NCI-H524 treated with DMSO at 0.1 percent for 48 hours (cell line): ENCODE data around the gene EEFSEC.

Experiments
- DNase-seq: peaks from one replicate; lab custom pipeline; 2025; lab: John Stamatoyannopoulos, UW

Gene EEFSEC

GRCh38 chr3:128273109-128273840, 120.0 kb downstream of the EEFSEC start:
- DNase-seq = no peak

GRCh38 chr3:128273841-128274573, 120.7 kb downstream of the EEFSEC start:
- no peak for DNase-seq

DNA sequence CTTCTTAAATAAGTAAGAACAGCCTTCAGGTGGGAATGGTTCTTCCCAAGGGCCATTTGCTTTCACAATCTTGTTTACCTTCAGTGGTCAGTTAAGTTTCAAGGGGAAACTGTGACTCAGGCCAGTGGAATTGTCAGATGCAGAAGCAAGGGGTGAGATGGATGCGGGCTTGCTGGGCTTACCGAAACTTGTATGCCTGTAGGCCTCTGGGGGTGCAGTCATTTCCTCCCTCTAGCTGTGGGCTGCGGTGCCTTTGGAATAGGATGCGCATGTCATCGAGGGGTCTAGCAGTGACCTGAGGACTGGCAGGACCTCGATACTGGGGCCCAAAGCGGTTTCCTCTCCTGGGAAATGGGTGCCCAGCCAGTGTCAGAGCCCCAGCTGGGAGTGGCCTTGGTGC, 121.6 kb downstream of the EEFSEC start:
- DNase-seq = no peak

DNA sequence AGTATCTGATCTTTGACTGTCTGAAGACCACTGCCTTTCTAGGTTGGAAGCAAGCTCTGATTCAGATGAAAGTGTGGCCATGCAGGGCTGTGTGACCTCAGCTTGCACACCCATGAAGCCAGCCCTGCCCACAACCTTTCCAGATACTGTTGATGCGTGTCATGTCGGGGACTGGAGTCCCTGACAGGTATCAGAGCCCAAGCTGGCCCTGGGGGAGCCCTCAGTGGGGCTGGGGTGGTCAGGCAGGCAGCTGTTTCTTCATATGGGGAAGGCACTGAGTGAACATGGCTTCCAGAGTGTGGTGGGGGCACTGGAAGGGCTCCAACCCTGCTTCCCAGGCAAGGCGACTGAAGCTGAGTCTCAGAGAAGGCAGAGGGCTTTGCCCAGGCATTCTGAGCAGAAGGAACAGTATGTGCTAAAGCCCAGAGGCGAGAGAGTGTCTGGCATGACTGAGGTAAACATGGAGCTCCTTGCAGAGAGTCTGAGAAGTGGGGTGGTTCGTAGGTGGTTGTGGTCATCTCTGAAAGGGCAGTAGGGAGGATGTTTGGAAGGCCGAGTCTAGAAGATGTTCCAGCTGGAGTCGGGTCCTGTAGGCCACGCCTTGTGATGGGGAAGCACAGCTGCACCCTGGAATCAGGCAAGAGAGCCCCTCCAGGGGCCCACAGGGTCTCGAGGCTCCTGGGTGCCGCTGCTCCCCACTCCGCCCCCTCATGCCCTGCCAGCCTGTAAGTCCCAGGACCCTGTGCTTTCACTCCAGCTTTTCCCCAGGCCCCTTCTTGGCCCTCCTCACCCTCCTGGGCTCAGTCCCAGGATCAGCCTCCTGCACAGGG, 122.2 kb downstream of the EEFSEC start:
- DNase-seq = no peak

DNA sequence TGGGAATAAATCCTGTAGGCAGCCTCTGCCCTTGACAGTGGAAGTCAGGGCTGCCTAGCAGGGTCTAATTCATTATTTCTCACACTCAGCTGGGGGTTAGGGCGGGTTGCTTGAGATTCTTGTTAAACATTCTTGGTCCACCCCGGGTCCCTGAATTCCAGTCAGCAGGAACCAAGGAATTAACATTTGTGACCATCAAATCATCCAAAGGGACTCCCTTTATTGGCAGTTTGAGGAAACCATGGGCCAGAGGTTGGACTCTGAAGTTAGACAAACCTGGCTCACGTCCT, 122.8 kb downstream of the EEFSEC start:
- no peak for DNase-seq

DNA sequence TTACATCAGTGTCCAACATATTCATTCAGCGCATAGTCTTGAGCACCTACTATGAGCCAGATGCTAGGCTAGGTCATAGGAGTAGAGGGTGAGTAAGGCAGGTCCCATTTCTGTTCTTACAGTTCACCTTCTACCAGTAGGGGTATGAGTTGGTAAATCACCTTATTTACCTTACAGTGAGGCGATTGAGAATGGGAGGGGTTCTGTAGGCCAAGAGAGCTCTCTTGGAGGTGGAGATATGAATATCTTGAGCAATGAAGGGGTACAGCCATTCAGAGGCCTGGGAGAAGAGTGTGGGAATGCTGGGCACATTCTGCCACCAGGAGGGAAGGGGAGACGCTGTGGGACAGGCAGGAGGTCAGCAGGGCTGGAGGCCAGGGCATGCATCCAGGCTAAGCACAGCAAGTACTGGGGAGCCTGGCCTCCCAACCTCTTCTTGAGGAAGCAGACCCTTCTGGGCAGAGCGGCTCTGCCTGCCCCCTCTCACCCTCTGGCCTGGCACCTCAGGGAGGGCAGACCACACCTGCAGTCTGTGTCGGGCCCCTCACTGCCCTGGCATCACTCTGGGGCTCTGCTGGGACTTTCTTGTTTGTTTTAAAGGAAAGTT, 123.4 kb downstream of the EEFSEC start:
- DNase-seq = no peak

DNA sequence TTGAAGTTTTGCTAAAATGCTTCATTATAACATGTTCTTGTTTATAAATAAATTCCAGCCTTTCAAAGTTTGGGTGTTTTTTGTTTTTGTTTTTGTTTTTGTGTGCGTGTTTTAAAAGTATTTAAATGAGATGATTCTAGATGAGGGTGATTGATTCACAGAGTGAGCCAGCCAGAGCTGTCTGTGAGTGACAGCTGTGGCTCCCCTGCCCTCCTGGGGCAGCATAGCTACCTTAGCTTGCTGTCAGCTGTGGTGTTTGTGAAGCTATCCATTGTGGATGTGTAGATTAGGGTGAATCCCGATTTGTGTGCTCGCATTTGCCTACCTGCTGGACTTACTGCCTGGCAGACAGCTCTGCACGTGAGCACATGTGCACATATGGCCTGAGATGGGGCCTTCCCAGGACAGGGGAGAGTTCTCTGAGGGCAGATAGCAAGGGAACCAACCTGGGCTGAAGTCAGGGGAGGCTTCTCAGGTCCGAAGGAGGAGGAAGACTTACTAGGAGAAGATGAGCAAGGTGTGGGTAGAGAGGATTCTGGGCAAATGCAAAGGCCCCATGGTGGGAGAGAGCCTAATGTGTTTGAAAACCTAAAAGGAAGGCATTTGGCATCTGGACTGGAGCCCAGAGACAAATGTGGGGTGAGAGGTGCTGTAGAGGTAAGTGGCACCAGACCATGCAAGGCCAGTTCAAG, 124.2 kb downstream of the EEFSEC start:
- no peak for DNase-seq

GRCh38 chr3:128278130-128278529, 124.8 kb downstream of the EEFSEC start:
- no peak for DNase-seq

GRCh38 chr3:128278761-128279600, 125.7 kb downstream of the EEFSEC start:
- no peak for DNase-seq

DNA sequence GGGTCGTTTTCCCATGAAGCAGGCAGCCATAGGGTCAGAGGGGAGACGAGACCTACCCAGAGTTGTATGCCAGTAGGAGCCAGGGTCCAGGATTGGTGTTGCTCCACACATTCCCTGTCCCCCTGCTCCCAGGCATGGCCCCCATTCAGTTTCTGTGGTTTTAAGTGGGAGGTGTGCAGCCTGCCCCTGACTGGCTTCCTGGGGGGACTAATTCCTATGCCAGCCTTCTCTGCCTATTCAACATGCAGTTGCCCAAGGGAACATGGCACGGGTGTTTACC, 126.3 kb downstream of the EEFSEC start:
- no peak for DNase-seq

GRCh38 chr3:128280481-128281052, 127.3 kb downstream of the EEFSEC start:
- DNase-seq = no peak

GRCh38 chr3:128281056-128281455, 127.8 kb downstream of the EEFSEC start:
- DNase-seq = no peak

- no peak for DNase-seq
Measured at GRCh38 chr3:128281461-128282367, 128.4 kb downstream of the EEFSEC start.

DNA sequence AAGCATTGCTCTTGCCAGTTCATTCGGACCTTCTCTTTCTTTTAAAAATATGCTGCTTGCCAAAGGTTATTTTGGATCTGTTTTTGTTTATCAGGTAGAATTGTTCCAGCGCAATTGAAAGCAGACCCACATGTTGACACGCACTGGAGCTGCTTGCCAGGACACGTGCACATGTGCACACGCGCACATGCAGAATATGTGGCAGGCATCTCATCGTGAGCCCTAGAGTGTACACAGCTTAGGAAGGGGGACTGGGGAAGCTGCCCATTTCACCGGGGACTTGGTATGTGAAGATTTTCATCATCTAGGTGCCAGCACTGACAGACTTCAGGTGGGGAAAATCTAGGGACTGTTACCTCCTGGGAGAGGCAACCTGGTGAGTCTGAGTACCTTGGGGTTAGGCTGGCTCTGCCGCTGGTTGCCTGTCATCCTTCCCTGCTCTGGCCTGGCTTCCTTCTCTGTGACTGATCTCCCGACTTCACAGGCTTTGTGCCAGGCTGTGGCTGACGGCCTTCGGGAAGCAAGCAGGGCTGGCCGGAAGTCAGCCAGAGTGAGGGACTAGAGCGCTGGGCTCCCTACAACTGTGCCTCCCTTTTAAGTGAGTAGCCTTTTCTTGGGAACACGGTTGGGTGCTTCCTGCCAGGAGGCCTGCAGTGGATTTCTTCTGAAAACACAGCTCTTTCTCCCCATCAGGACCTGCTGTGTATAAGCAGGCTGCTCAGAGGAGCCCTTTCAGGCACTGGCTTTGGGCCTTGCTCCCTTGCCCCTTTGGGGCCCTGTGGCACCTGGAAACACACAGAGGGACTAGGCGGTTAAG, 129.3 kb downstream of the EEFSEC start:
- no peak for DNase-seq

DNA sequence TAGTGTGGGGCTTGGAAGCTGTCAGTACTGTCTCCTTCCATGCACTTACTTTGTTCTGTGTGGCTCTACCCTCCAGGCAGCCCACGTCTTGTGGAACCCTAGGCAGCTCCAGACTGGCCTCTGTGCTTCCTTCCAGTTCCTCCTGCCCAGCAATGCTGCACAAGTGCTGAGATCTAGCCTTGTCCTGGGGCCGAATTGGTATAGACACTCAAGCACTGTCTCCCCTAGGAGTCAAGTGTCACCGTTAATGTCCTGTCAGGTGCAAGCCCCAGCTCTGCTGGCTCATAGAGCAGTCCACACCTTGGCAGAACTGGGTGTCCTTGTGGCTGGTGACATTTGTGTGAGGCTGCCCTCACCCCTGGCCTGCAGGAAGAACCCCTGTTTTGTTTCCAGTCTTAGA, 130.1 kb downstream of the EEFSEC start:
- DNase-seq = no peak

DNA sequence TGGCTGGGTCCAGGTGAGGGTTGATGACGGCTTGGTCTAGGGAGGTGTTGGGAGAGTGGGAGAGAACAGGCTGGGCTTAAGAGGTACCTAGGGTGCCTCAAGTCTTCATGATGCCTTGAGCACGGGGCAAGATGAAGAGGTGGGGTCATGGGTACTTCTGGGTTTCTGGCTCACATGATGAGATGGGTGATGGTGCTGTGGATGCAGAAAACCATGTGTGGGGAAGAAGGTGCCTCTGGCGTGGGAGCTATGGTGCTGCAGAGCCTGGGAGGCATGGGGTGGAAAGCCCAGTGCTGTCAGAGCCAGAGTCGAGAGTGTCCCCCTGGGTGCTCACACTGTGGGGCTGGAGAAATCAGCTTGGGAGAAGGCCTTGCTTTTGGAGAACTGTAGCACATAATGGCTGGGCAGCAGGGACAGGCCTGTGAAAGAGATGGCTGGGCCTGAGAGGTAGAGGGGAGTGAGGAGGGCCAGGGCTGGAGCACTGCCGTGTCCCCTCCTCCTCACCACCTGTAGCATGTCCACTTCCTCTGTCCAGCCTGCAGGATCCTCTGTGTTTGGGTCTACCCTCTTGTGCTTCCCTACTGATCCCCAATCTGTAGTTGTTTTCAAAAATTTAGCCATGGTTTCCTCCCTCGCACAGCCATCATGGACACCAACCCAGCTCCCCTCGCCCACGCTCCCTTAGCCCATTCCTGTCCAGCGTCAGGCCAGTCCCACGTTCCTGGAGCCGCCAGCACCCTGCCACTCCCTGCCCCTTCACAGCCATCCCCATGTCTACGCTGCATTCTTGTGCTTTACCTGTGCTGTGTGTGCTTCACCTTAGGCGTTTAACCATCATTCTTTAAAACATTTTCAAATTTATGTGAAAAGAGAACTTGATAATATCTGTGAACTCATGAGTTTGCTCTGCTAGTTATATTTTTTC, 132.0 kb downstream of the EEFSEC start:
- no peak for DNase-seq

- DNase-seq = no peak
Measured at GRCh38 chr3:128285967-128286321, 132.7 kb downstream of the EEFSEC start.

DNA sequence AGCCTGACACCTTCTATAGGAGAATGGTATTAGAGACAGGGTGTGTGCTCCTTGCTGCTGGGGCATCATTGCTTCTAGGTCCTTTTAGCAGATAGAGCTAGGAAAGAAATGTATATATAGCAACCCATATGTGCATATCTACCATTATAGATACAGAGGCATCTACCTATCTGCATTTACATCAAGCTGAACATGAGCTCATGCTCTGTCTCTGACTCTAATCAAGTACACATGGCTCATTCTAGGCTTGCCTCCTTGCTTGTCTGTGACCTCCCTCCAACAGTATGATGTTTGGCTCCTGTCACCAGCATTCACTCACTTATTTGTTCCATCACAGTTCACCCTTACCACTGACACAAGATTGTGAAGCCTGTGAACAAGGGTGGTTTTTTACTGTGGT, 133.4 kb downstream of the EEFSEC start:
- DNase-seq = no peak
